Islet precursor cell (in vitro differentiated cells): Measurements from ENCODE around the gene HNF4A.
A peak's percentile ranks its signal among the peaks of the same experiment; 100 is the strongest.

Source experiments
- DNase-seq: peaks from one replicate; pipeline ENCODE4 v3.0.0-alpha.2; 2018

The HNF4A gene

DNA sequence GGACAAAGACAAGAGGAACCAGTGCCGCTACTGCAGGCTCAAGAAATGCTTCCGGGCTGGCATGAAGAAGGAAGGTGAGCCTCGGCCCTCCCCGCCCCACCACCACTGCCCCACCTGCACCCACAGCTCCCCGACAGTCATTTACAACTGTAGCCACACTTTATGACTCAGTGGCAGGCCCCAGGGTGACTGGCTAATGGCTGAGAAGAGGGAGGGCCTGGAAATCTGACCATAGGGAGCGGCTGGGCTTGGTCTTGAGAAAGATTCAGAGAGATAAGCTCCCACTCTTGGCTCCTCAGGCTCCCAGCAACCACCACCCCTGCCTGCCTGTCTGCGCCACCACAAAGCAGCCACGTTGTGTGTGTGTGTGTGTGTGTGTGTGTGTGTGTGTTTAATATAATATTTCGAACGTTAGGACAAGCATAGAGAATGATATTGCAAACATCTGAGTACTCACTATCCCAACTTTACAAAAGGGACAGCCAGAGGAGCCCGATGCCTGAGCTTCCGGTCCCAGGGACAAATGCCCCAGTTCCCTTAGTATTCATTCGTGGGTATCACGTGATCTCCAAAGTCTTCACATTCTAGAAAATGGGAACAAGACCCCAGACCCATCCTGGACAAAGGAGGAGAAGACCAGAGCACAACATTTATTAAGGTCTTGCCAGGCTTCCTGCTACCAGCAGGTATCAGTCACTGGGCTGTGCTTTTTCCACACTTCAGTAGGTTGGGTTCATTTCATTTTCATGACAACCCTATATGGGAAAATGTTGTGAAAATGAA lies 52.1 kb downstream of the HNF4A start:
- peak; percentile 94 for DNase-seq

- no peak for DNase-seq
Observed at GRCh38 chr20:44409132-44409600, 53.7 kb downstream of the HNF4A start.

- DNase-seq = no peak
Observed at GRCh38 chr20:44410583-44411019, 55.1 kb downstream of the HNF4A start.

- DNase-seq = no peak
Observed at GRCh38 chr20:44411020-44411756, 55.7 kb downstream of the HNF4A start.

DNA sequence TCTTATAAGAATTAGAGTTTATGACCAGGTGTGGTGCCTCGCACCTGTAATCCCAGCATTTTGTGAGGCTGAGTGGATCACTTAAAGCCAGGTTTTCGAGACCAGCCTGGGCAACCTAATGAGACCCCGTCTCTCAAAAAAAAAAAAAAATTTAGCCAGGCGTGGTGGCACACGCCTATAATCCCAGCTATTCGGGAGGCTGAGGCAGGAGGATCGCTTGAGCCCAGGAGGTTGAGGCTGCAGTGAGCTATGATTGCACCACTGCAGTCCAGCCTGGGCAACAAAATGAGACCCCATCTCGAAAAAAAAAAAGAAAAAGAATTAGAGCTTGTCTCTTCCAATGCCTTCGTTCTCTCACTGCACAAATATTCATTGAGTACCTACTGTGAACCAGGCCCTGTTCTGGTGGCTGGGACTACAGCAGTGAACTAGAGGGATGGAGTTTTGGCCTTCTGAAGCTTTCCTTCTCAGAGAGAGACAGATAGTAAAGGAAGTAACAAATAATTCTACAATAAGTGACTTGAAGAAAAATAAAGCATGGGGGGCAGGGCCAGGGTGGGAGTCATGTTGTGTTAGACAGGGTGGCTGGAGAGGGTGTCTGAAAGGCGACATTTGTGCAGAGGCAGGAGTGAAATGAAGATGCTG lies 56.4 kb downstream of the HNF4A start:
- DNase-seq = no peak

- DNase-seq = no peak
Observed at GRCh38 chr20:44412402-44413144, 57.1 kb downstream of the HNF4A start.

DNA sequence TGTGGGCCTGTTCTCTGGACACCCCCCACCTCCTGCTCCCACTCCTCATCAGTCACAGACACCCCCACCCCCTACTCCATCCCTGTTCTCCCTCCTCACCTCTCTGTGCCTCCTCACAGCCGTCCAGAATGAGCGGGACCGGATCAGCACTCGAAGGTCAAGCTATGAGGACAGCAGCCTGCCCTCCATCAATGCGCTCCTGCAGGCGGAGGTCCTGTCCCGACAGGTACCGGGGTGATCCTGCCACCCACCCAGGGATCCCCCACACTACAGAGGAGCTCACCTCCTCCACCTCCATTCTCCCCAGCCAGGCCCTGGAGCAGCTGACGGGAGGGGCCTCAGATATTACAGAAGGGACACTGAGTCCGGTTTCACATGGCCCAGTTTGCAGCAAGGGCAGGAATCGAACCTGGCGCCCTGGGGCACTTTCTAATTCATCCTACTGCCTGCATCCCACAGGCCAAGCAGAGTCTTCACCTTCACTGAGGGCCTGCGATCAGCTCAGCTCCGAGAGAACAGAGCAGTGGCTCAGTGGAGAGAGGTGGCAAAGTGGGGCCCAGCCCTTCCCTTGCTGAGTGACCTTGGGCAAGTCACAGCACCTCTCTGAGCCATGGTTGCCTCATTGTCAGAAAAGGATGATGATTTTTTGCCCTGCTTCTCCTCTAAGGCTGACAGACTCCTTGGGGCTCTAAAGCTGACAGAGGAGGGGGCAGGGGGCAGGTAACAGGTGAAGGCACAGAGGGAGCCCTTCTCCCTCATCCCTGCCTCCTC lies 58.3 kb downstream of the HNF4A start:
- no peak for DNase-seq

DNA sequence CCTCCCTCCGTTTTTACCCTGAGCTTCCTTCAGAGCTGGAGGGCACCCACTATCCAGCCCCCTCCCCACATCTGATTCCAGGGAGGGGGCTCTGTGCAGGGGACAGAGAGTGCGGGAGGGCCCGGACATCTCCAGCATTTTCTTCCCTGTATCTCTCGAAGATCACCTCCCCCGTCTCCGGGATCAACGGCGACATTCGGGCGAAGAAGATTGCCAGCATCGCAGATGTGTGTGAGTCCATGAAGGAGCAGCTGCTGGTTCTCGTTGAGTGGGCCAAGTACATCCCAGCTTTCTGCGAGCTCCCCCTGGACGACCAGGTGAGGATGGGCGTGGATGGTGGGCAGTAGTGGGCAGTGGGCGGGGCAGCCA lies 58.8 kb downstream of the HNF4A start:
- DNase-seq = no peak

GRCh38 chr20:44414808-44415207 lies 59.3 kb downstream of the HNF4A start:
- DNase-seq = no peak

- no peak for DNase-seq
Observed at GRCh38 chr20:44415833-44416715, 60.6 kb downstream of the HNF4A start.

- no peak for DNase-seq
Observed at GRCh38 chr20:44418069-44418905, 62.8 kb downstream of the HNF4A start.

GRCh38 chr20:44419131-44419844 lies 63.8 kb downstream of the HNF4A start:
- no peak for DNase-seq

DNA sequence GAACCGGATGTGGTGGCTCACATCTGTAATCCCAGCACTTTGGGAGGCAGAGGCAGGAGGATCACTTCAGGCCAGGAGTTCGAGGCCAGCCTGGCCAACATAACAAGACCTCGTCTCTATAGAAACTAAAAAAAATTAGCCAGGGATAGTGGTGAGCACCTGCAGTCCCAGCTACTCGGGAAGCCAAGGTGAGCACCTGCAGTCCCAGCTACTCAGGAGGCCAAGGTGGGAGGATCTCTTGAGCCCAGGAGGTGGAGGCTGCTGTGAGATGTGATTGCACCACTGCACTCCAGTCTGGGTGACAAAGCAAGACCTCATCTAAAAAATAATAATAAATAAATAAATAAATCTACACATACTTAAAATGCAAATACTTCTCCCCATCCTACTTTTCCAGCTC lies 65.0 kb downstream of the HNF4A start:
- DNase-seq = no peak

DNA sequence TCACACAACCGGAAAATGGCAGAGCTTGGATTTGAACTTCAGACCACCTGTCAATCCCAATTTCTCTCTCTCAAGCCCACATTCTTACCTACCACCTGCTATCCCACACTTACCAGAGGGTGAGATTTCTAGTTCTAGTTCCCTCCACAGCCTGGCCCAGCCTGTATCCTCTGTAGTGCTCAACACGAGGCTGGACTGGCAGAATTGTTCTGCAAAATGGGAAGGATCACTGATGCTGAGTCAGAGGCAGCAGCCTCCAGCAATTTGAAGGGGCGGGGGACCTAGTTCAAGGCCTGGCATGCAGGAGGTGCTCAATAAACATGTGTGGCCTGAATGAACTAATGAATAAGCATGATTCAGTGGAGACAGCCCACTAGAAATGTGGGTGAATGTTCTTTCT lies 66.6 kb downstream of the HNF4A start:
- DNase-seq = no peak

GRCh38 chr20:44423480-44423879 lies 68.0 kb downstream of the HNF4A start:
- no peak for DNase-seq

- no peak for DNase-seq
Observed at GRCh38 chr20:44424039-44424495, 68.6 kb downstream of the HNF4A start.

GRCh38 chr20:44425923-44426322 lies 70.4 kb downstream of the HNF4A start:
- DNase-seq = no peak

DNA sequence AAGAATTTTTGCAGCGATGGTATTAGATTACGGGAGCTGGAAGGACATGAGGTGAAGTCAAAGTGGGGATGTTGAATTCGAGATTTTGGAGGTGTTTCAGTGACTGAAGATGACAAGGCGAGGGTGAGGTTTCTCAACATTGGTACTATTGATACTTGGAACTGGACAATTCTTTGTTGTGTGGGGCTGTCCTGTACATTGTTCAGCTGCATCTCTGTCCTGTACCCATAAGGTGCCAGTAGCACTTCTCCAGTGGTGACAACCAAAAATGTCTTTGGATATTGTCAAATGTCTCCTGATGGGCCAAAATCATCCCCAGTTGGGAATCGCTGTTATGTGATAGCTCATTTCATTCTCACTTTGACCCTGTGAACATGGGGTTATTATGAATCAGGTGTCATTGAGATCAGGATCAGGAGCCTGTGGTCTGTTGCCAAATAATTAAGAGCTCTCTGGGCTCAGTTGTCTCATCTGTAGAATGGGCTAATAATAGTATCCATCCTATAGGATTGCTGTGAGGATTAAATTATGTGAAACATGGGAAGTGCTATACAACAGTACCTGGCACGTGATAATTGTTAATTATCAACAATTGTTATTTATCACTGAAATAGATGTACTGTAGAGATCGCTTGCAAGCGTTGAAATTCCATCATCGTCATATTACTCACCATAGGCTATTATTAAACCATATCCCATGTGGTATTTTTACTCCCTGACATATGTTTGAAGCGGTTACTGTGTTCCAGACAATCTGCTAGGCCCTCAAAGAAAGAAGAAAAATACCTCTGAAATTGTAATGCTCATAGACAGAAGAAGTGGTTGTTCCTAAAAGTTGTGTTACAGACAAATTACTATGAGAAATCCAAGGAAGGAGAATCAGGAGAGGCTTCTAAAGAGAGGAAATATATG lies 71.6 kb downstream of the HNF4A start:
- DNase-seq = no peak
